SK-N-DZ (cell line): ENCODE results near the gene IGSF23.

Experiments used
- small RNA-seq, 2 experiments: library from RNA; depleted of rRNA; stranded (forward); fragments of <200 nt; gene quantifications; one replicate each; pipeline ENCODE3, GENCODE V24; 2014

The IGSF23 gene

Small RNAs within 50 kb of the gene (small RNA-seq; reads per million reads assigned to genes)
- gene AC243964.1: 0 reads per million in 2 experiments
